KBM-7 (cell line): ENCODE measurements around the gene DLGAP1.

Source experiments
- DNase-seq: peaks from one replicate; pipeline ENCODE4 v3.0.0-alpha.2; 2015
- in situ Hi-C: fragments of 300-500 bp; cut with MboI; formaldehyde crosslinking; loops from 2 replicates; pipeline ENCODE4 v1.14.3; 2020; ENCODE audit warnings: low sequenced_read_pairs, low pct_unique_long_range_greater_than_20kb, mixed read lengths

DLGAP1 gene

GRCh38 chr18:3931542-3932112, 523.5 kb downstream of the DLGAP1 start:
- DNase-seq = no peak
- in situ Hi-C loops = no loop called here

- no peak for DNase-seq
- in situ Hi-C loops = no loop called here
Observed at GRCh38 chr18:3931013-3931315, 524.1 kb downstream of the DLGAP1 start.

GRCh38 chr18:3930126-3931012, 524.7 kb downstream of the DLGAP1 start:
- in situ Hi-C loops = no loop called here
- no peak for DNase-seq

GRCh38 chr18:3924455-3924854, 530.7 kb downstream of the DLGAP1 start:
- DNase-seq = no peak
- in situ Hi-C loops = no loop called here

- in situ Hi-C loops = no loop called here
- no peak for DNase-seq
Observed at GRCh38 chr18:3923750-3924149, 531.4 kb downstream of the DLGAP1 start.

GRCh38 chr18:3921826-3922225, 533.3 kb downstream of the DLGAP1 start:
- in situ Hi-C loops = no loop called here
- no peak for DNase-seq

- no peak for DNase-seq
- in situ Hi-C loops = no loop called here
Observed at GRCh38 chr18:3920832-3921231, 534.3 kb downstream of the DLGAP1 start.

- in situ Hi-C loops = no loop called here
- no peak for DNase-seq
Observed at GRCh38 chr18:3919396-3920061, 535.6 kb downstream of the DLGAP1 start.

- no peak for DNase-seq
- in situ Hi-C loops = no loop called here
Observed at GRCh38 chr18:3916082-3916481, 539.0 kb downstream of the DLGAP1 start.

GRCh38 chr18:3914833-3915610, 540.1 kb downstream of the DLGAP1 start:
- in situ Hi-C loops = no loop called here
- DNase-seq = no peak

GRCh38 chr18:3914109-3914508, 541.0 kb downstream of the DLGAP1 start:
- in situ Hi-C loops = no loop called here
- no peak for DNase-seq

- in situ Hi-C loops = no loop called here
Observed at GRCh38 chr18:3912705-3913104, 542.4 kb downstream of the DLGAP1 start.

GRCh38 chr18:3911413-3911812, 543.7 kb downstream of the DLGAP1 start:
- in situ Hi-C loops = no loop called here
- DNase-seq = no peak

More at GRCh38 chr18:3912705-3913104, 542.4 kb downstream of the DLGAP1 start:
- no peak for DNase-seq

- DNase-seq = no peak
- in situ Hi-C loops = no loop called here
Observed at GRCh38 chr18:3910512-3910911, 544.6 kb downstream of the DLGAP1 start.

GRCh38 chr18:3907955-3908354, 547.2 kb downstream of the DLGAP1 start:
- no peak for DNase-seq
- in situ Hi-C loops = no loop called here

GRCh38 chr18:3906116-3906750, 548.9 kb downstream of the DLGAP1 start:
- no peak for DNase-seq
- in situ Hi-C loops = no loop called here

- DNase-seq = no peak
Observed at GRCh38 chr18:3903337-3903736, 551.8 kb downstream of the DLGAP1 start.

GRCh38 chr18:3902676-3903075, 552.4 kb downstream of the DLGAP1 start:
- no peak for DNase-seq
- in situ Hi-C loops = no loop called here

More at GRCh38 chr18:3903337-3903736, 551.8 kb downstream of the DLGAP1 start:
- in situ Hi-C loops = no loop called here

GRCh38 chr18:3901811-3902210, 553.3 kb downstream of the DLGAP1 start:
- in situ Hi-C loops = no loop called here
- no peak for DNase-seq
